ENCODE results near the gene AKT1. TPM values are rescaled to one million over a fixed set of nuclear protein-coding genes. Genes with fewer than 3 reads are reported as not detected.

AKT1 gene
- total and polyA plus RNA-seq, 2 of the 13 experiments (the other 11 are each of a cell fraction or from before 2014, with no cell fraction given) = 96.2 to 116 TPM

DNA sequence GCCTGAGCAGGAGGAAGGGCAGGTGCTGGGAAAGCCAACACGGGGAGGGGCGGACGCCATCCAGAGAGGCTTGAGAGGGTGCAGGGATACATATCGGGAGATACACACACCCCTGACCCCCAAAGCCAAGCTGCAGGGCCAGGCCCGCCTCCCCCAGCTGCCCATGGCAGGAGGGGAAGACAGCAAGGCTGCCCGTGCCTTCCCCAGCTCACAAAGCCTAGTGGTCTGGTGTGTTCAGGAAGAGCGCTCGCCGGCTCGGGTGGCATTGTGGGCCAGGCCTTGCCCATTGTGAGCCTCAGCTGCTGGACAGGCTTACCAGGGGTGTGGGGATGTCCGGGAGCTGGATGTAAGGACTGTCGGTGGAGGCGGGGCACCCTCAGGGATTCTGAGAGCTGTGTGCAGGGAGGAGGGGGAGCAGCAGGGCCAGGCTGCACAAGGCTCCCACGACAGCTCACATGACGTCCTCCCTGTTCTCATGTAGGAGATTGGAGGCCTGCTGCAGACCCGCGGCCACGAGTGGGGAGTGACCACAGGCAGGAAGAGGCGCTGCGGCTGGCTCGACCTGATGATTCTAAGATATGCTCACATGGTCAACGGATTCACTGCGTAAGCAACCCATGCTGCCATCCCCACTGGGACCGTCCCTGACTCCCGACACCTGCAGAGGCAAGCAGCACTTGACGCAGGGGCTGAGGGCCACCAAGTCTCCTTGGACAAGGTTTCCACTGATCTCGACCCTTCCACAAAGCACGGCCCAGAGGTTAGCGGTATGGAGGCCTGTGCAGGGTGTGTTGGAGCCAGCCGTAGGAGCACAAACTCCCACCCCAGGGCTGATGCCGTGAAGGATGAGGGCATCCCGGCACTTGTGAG is 52.7 kb downstream of the AKT1 start:
- H2AFZ ChIP-seq (ENCODE audit: low read length) = no peak overlapping the region
- no peaks in the 10 kb centered on the region for H4K20me1 ChIP-seq (ENCODE audit: insufficient read depth, low read length)
- no peaks in the 10 kb centered on the region for H3K27me3 ChIP-seq (ENCODE audit: control insufficient read depth in 1 of 2, insufficient read depth in 2 of 2, low read length in 2 of 2)
- no peaks in the 10 kb centered on the region; a peak in 2 of 5 replicates for H3K36me3 ChIP-seq (replicated peaks in 1 of 2; ENCODE audit: control insufficient read depth in 1 of 2, insufficient read depth in 2 of 2, low read length in 2 of 2)
- H3K9me3 ChIP-seq (ENCODE audit: low read length) = no peaks in the 10 kb centered on the region
- H3K4me3 ChIP-seq (replicated peaks in 1 of 3; ENCODE audit: insufficient read depth in 1 of 3, low read depth in 2 of 3, low read length in 3 of 3) = no peak overlapping the region
- ATAC-seq = no peak; the same call in 2 of the 3 replicates
- TF ChIP-seq ZNF263 (CRISPR knock-in tag; IDR thresholded peaks at IDR 0.05) (peak; percentile 80), DNMT1 (CRISPR knock-in tag; IDR thresholded peaks at IDR 0.05) (no peak), MAFF (IDR thresholded peaks at IDR 0.05; ENCODE audit: low read depth, low read length) (no peak), AGO1 (IDR thresholded peaks at IDR 0.05; ENCODE audit: low read depth, low read length, poor library complexity, severe bottlenecking) (peak; percentile 16)
- no peaks in the 10 kb centered on the region for H3K79me2 ChIP-seq (ENCODE audit: insufficient read depth, low read length)
- FAIRE-seq = no peak
- no peak for DNase-seq (ENCODE audit: low spot score)
- intact Hi-C loops (cut with micrococcal nuclease; ENCODE audit: unreplicated experiment) = no loop called here
- H3K4me2 ChIP-seq (ENCODE audit: low read depth, low read length) = no peak overlapping the region
- no peak overlapping the region for H3K27ac ChIP-seq (ENCODE audit: extremely low read length, insufficient read depth, low read length)
- ChIA-PET CTCF (ENCODE audit: low intra/inter-chr PET ratio, low total read pairs) (no interaction called here), POLR2A (interaction anchor here (0.6 to 1.2 kb wide), 2 partner anchors 10 to 14 kb away, joined by 5 read pairs; partner anchors contain the start of gene SIVA1)
- in situ Hi-C loops (cut with HindIII; ENCODE audit: extremely low pct_ligation_motif_present, low pct_unique_long_range_greater_than_20kb) = no loop called here
- 90% methylated on average over 25 of the region's 32 CpGs for WGBS (ENCODE audit: low lambda C conversion rate)
- BruUV-seq (replicated peaks) = no TSS peak
- H3K9ac ChIP-seq (ENCODE audit: insufficient read depth, low read depth, low read length) = no peak overlapping the region
- H3K4me1 ChIP-seq (ENCODE audit: insufficient read depth, low read length) = peaks cover 39% of the 10 kb centered on the region

DNA sequence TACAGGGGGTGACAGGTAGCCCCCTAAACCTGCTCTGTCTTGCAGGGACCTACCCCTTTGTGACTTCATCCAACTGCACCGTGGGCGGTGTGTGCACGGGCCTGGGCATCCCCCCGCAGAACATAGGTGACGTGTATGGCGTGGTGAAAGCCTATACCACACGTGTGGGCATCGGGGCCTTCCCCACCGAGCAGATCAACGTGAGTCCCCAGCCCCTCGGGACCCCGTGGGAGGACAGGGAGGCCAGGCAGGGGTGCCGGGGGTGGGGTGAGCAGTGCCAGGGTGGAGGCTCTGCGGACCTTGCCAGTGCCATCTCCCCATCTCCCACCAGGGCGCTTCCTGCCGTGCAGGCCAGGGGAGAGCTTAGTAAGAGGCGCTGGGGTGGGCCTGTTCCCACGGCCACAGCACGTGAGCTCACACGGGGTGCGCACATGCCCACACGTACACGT is 53.7 kb downstream of the AKT1 start:
- ATAC-seq = no peak

More for the DNA sequence above, 53.7 kb downstream of the AKT1 start:
- POLR2A ChIA-PET = interaction anchor here (1.2 kb wide), 1 partner anchor 11 kb away, joined by 5 read pairs; the partner anchor contains the start of gene SIVA1
- Histone ChIP-seq H3K4me1 (ENCODE audit: insufficient read depth, low read length) (peaks cover 39% of the 10 kb centered on the region), H3K36me3 (replicated peaks in 1 of 2; ENCODE audit: control insufficient read depth in 1 of 2, insufficient read depth in 2 of 2, low read length in 2 of 2) (no peaks in the 10 kb centered on the region; a peak in 2 of 5 replicates), H3K27me3 (ENCODE audit: control insufficient read depth in 1 of 2, insufficient read depth in 2 of 2, low read length in 2 of 2) (no peaks in the 10 kb centered on the region), H4K20me1 (ENCODE audit: insufficient read depth, low read length) (no peaks in the 10 kb centered on the region), H3K9me3 (ENCODE audit: low read length) (no peaks in the 10 kb centered on the region), H3K9ac (ENCODE audit: insufficient read depth, low read depth, low read length) (no peak overlapping the region), H3K27ac (ENCODE audit: extremely low read length, insufficient read depth, low read length) (no peak overlapping the region), H2AFZ (ENCODE audit: low read length) (no peak overlapping the region), H3K4me3 (replicated peaks in 1 of 3; ENCODE audit: insufficient read depth in 1 of 3, low read depth in 2 of 3, low read length in 3 of 3) (no peak overlapping the region), H3K4me2 (ENCODE audit: low read depth, low read length) (no peak overlapping the region), H3K79me2 (ENCODE audit: insufficient read depth, low read length) (no peaks in the 10 kb centered on the region)
- no peak for FAIRE-seq
- in situ Hi-C loops (cut with HindIII; ENCODE audit: extremely low pct_ligation_motif_present, low pct_unique_long_range_greater_than_20kb) (no loop called here), intact Hi-C loops (cut with micrococcal nuclease; ENCODE audit: unreplicated experiment) (no loop called here)
- WGBS (ENCODE audit: low lambda C conversion rate) = no CpG with 5 or more reads among the region's 23 CpGs
- CTCF ChIA-PET (ENCODE audit: low intra/inter-chr PET ratio, low total read pairs) = no interaction called here
- TF ChIP-seq ZNF256 (CRISPR knock-in tag; conservative IDR thresholded peaks at IDR 0.05) (no peak), SCMH1 (CRISPR knock-in tag; IDR thresholded peaks at IDR 0.05; ENCODE audit: borderline replicate concordance) (no peak), DNMT3B (CRISPR knock-in tag; conservative IDR thresholded peaks at IDR 0.05) (no peak), PHF20 (CRISPR knock-in tag; IDR thresholded peaks at IDR 0.05) (no peak), TOE1 (CRISPR knock-in tag; IDR thresholded peaks at IDR 0.05) (no peak), ZSCAN29 (CRISPR knock-in tag; conservative IDR thresholded peaks at IDR 0.05) (no peak), ATF7 (IDR thresholded peaks at IDR 0.05) (no peak), ATF7 (CRISPR knock-in tag; IDR thresholded peaks at IDR 0.05) (no peak), BORCS8-MEF2B (CRISPR knock-in tag; IDR thresholded peaks at IDR 0.05) (no peak), SMAD1 (CRISPR knock-in tag; IDR thresholded peaks at IDR 0.05; ENCODE audit: borderline replicate concordance, low read depth) (no peak)
- no TSS peak for BruUV-seq (replicated peaks)
- DNase-seq (ENCODE audit: low spot score) = no peak
